HepG2 (cell line): ENCODE results near the gene CPPED1. TPM values are rescaled to one million over a fixed set of nuclear protein-coding genes. Genes with fewer than 3 reads are reported as not detected.

ENCODE experiments used
- ATAC-seq: fragments of 200-7000 bp; cut with Tn5 transposase; 3 replicates; pipeline ENCODE4 v1.9.1; 2020; ENCODE audit warnings: mild to moderate bottlenecking, moderate library complexity
- BruUV-seq: library from RNA; stranded (reverse); fragments of 400-500 nt; replicated peaks from 2 replicates; lab custom pipeline; 2021; lab: Mats Ljungman, UMichigan
- CTCF ChIA-PET: fragments of 300-600 bp; formaldehyde crosslinking; extraction: SDS; loops from one replicate; lab custom pipeline; 2021; ENCODE audit warnings: low total read pairs, inconsistent platforms, low intra/inter-chr PET ratio; lab: Yijun Ruan, JAX
- POLR2A ChIA-PET: fragments of 350-600 bp; sonication (Branson Sonifier 250); formaldehyde crosslinking; loops from one replicate; lab custom pipeline; 2020; ENCODE audit warnings: antibody characterized with exemption, inconsistent platforms; lab: Yijun Ruan, JAX
- DNase-seq: peaks from one replicate; pipeline ENCODE4 v3.0.0-alpha.2; 2015; ENCODE audit warnings: low spot score
- FAIRE-seq: peaks from 3 replicates; lab custom pipeline; 2011; peaks lifted over from hg19 to GRCh38; lab: Jason Lieb, UNC
- H2AFZ ChIP-seq: one replicate; pipeline ENCODE4 v1.6.1; 2011; ENCODE audit warnings: low read length, inconsistent platforms
- H3K27ac ChIP-seq: fragments of 300-600 bp; 3 replicates; pipeline ENCODE4 v1.8.0; 2011; ENCODE audit warnings: mixed run types, mild to moderate bottlenecking, mixed read lengths, low read length, inconsistent platforms; ENCODE audit not compliant: insufficient read depth; ENCODE audit errors: extremely low read length
- H3K27me3 ChIP-seq, 2 experiments: fragments of 200-600 bp in 1 of 2; 2 replicates in 1 of 2; 3 replicates in 1 of 2; pipeline versions ENCODE4 v1.6.0 to v1.8.0; 2011; ENCODE audit warnings: low read length in 2 of 2, mild to moderate bottlenecking in 2 of 2, moderate library complexity in 2 of 2, inconsistent platforms in 1 of 2; ENCODE audit not compliant: insufficient read depth in 2 of 2, control insufficient read depth in 1 of 2
- H3K36me3 ChIP-seq, 2 experiments: fragments of 200-600 bp in 1 of 2; replicated peaks in 1 of 2; 2 replicates in 1 of 2; 3 replicates in 1 of 2; pipeline versions ENCODE4 v1.5.1 to v1.8.0; 2011; ENCODE audit warnings: low read length in 2 of 2, inconsistent platforms in 1 of 2; ENCODE audit not compliant: insufficient read depth in 2 of 2, control insufficient read depth in 1 of 2
- H3K4me1 ChIP-seq: 2 replicates; pipeline ENCODE4 v1.5.1; 2012; ENCODE audit warnings: low read length, inconsistent platforms; ENCODE audit not compliant: insufficient read depth
- H3K4me2 ChIP-seq: 2 replicates; pipeline ENCODE4 v1.6.0; 2011; ENCODE audit warnings: low read depth, low read length, inconsistent platforms
- H3K4me3 ChIP-seq, 3 experiments: fragments of 200-600 bp in 1 of 3; sonication (generic), shearing (Covaris generic) in 1 of 3; replicated peaks in 1 of 3; 2 replicates each; pipeline ENCODE4 v1.5.1; 2011 to 2016; ENCODE audit warnings: low read length in 3 of 3, inconsistent platforms in 2 of 3, low read depth in 2 of 3, mild to moderate bottlenecking in 2 of 3, control low read depth in 1 of 3, mixed read lengths in 1 of 3; ENCODE audit not compliant: insufficient read depth in 1 of 3
- H3K79me2 ChIP-seq: one replicate; pipeline ENCODE4 v1.6.1; 2011; ENCODE audit warnings: low read length, inconsistent platforms; ENCODE audit not compliant: insufficient read depth
- H3K9ac ChIP-seq: 2 replicates; pipeline ENCODE4 v1.6.0; 2011; ENCODE audit warnings: mild to moderate bottlenecking, low read depth, low read length, inconsistent platforms; ENCODE audit not compliant: insufficient read depth
- H3K9me3 ChIP-seq: 2 replicates; pipeline ENCODE4 v1.5.1; 2012; ENCODE audit warnings: mild to moderate bottlenecking, low read length
- H4K20me1 ChIP-seq: 2 replicates; pipeline ENCODE4 v1.6.0; 2011; ENCODE audit warnings: inconsistent platforms, mild to moderate bottlenecking, low read length, moderate library complexity; ENCODE audit not compliant: insufficient read depth
- GTF2F1 ChIP-seq: fragments of 150-350 bp; IDR thresholded peaks from 2 replicates; pipeline ENCODE4 v1.6.1; 2014; ENCODE audit warnings: low read length
- KAT7 ChIP-seq: IDR thresholded peaks from 2 replicates; pipeline ENCODE4 v1.6.1; 2018; ENCODE audit warnings: borderline replicate concordance, missing compliant biosample characterization
- YEATS4 ChIP-seq: sonication (generic); formaldehyde crosslinking; IDR thresholded peaks from 2 replicates; pipeline ENCODE4 v1.4.0; 2020; ENCODE audit warnings: missing genetic modification reagents, borderline replicate concordance
- ZNF619 ChIP-seq: sonication (generic); formaldehyde crosslinking; IDR thresholded peaks from 2 replicates; pipeline ENCODE4 v1.4.0; 2020; ENCODE audit warnings: mild to moderate bottlenecking, missing genetic modification reagents
- WGBS: methylation state at CpG from one replicate; pipeline ENCODE4 v1.1.6; 2017; ENCODE audit warnings: low lambda C conversion rate; 5-methylcytosine and 5-hydroxymethylcytosine counted together
- in situ Hi-C: cut with HindIII; loops from 2 replicates; pipeline ENCODE4 v1.10.0; 2017; ENCODE audit warnings: low pct_unique_long_range_greater_than_20kb; ENCODE audit not compliant: extremely low pct_ligation_motif_present
- intact Hi-C: fragments of 100-400 bp; cut with micrococcal nuclease; formaldehyde crosslinking; loops from one replicate; pipeline ENCODE4 v1.10.0; 2022; ENCODE audit not compliant: unreplicated experiment
- polyA plus RNA-seq, 8 experiments: library from polyadenylated mRNA; depleted of rRNA in 3 of 8; stranded (reverse) in 7 of 8; unstranded in 1 of 8; fragments of >200 nt; fragmentation: Illumina TruSeq in 4 of 8; extraction: Trizol in 4 of 8; gene quantifications; 2 replicates each; pipeline versions ENCODE4 v1.2.1 to v1.2.3, GENCODE V29; 2011 to 2016; ENCODE audit warnings: low read depth in 4 of 8, missing spikeins in 1 of 8, mixed read lengths in 1 of 8; ENCODE audit not compliant: insufficient read depth in 1 of 8
- total RNA-seq, 5 experiments: library from RNA; depleted of rRNA; stranded (reverse); fragments of >200 nt; fragmentation: Illumina TruSeq; extraction: Trizol; gene quantifications; 2 replicates each; pipeline ENCODE4 v1.2.3, GENCODE V29; 2016; ENCODE audit warnings: low read depth in 1 of 5
- TF ChIP-seq, protein P1 (sequence below): sonication (generic); formaldehyde crosslinking; IDR thresholded peaks from 2 replicates; pipeline ENCODE4 v1.4.0; 2020; ENCODE audit warnings: mild to moderate bottlenecking, missing genetic modification reagents
- TF ChIP-seq, protein P2 (sequence below): sonication (generic); formaldehyde crosslinking; IDR thresholded peaks from 2 replicates; pipeline ENCODE4 v1.5.0; 2020; ENCODE audit warnings: mild to moderate bottlenecking, missing genetic modification reagents
- TF ChIP-seq, protein P3 (sequence below): sonication (generic); formaldehyde crosslinking; IDR thresholded peaks from 2 replicates; pipeline ENCODE4 v1.5.0; 2020; ENCODE audit warnings: missing genetic modification reagents
- TF ChIP-seq, protein P4 (sequence below): sonication (generic); formaldehyde crosslinking; IDR thresholded peaks from 2 replicates; pipeline ENCODE4 v1.4.0; 2020; ENCODE audit warnings: missing genetic modification reagents

CPPED1 gene
- total and polyA plus RNA-seq, 2 of the 13 experiments (the other 11 are each of a cell fraction or from before 2014, with no cell fraction given), result 66.6 to 71.3 TPM

DNA sequence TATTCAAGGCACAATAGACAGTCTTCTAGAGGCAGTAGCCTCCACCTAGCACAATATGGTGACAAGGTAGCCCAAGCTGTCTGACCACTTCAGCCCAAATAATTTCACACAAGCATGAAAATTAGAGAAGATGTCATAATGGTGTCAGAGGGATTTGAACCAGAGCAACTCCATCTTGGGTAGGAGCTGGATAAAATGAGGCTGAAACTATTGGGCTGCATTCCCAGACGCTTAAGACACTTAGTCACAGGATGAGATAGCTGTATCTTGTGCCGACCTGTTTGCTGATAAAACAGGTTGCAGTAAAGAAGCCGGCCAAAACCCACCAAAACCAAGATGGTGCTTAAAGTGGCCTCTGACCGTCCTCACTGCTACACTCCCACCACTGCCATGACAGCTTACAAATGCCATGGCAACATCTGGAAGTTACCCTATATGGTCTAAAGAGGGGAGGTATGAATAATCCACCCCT is 192.6 kb downstream of the CPPED1 start:
- Histone ChIP-seq H4K20me1 (no peaks in the 10 kb centered on the region), H3K36me3 (no peaks in the 10 kb centered on the region), H3K27me3 (no peaks in the 10 kb centered on the region), H3K27ac (peak overlapping the region; percentile 97), H2AFZ (no peak overlapping the region), H3K9me3 (no peaks in the 10 kb centered on the region), H3K79me2 (no peaks in the 10 kb centered on the region), H3K4me2 (no peak overlapping the region), H3K9ac (no peak overlapping the region), H3K4me3 (no peak overlapping the region), H3K4me1 (peaks cover 69% of the 10 kb centered on the region)
- BruUV-seq, result no TSS peak
- in situ Hi-C loops, result no loop called here
- ChIA-PET CTCF (no interaction called here), POLR2A (interaction anchor here (1.2 to 1.6 kb wide), 3 partner anchors 10 to 33 kb away, joined by 3 to 10 read pairs (median 3); no protein-coding TSS in a partner anchor)
- intact Hi-C loops, result no loop called here
- 95% methylated on average over 4 of the region's 4 CpGs for WGBS
- no peak for ATAC-seq
- no peak for FAIRE-seq
- no peak for DNase-seq
- no peak for TF ChIP-seq YEATS4 (CRISPR knock-in tag)
- TF ChIP-seq GTF2F1, result no peak
- TF ChIP-seq, protein P1, sequence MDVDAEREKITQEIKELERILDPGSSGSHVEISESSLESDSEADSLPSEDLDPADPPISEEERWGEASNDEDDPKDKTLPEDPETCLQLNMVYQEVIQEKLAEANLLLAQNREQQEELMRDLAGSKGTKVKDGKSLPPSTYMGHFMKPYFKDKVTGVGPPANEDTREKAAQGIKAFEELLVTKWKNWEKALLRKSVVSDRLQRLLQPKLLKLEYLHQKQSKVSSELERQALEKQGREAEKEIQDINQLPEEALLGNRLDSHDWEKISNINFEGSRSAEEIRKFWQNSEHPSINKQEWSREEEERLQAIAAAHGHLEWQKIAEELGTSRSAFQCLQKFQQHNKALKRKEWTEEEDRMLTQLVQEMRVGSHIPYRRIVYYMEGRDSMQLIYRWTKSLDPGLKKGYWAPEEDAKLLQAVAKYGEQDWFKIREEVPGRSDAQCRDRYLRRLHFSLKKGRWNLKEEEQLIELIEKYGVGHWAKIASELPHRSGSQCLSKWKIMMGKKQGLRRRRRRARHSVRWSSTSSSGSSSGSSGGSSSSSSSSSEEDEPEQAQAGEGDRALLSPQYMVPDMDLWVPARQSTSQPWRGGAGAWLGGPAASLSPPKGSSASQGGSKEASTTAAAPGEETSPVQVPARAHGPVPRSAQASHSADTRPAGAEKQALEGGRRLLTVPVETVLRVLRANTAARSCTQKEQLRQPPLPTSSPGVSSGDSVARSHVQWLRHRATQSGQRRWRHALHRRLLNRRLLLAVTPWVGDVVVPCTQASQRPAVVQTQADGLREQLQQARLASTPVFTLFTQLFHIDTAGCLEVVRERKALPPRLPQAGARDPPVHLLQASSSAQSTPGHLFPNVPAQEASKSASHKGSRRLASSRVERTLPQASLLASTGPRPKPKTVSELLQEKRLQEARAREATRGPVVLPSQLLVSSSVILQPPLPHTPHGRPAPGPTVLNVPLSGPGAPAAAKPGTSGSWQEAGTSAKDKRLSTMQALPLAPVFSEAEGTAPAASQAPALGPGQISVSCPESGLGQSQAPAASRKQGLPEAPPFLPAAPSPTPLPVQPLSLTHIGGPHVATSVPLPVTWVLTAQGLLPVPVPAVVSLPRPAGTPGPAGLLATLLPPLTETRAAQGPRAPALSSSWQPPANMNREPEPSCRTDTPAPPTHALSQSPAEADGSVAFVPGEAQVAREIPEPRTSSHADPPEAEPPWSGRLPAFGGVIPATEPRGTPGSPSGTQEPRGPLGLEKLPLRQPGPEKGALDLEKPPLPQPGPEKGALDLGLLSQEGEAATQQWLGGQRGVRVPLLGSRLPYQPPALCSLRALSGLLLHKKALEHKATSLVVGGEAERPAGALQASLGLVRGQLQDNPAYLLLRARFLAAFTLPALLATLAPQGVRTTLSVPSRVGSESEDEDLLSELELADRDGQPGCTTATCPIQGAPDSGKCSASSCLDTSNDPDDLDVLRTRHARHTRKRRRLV (CRISPR knock-in tag), result no peak
- TF ChIP-seq, protein P2, sequence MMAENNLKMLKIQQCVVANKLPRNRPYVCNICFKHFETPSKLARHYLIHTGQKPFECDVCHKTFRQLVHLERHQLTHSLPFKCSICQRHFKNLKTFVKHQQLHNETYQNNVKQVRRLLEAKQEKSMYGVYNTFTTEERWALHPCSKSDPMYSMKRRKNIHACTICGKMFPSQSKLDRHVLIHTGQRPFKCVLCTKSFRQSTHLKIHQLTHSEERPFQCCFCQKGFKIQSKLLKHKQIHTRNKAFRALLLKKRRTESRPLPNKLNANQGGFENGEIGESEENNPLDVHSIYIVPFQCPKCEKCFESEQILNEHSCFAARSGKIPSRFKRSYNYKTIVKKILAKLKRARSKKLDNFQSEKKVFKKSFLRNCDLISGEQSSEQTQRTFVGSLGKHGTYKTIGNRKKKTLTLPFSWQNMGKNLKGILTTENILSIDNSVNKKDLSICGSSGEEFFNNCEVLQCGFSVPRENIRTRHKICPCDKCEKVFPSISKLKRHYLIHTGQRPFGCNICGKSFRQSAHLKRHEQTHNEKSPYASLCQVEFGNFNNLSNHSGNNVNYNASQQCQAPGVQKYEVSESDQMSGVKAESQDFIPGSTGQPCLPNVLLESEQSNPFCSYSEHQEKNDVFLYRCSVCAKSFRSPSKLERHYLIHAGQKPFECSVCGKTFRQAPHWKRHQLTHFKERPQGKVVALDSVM (CRISPR knock-in tag), result 0 out of 2 replicates have a peak, but pooled peaks have one; percentile 15
- TF ChIP-seq KAT7, result no peak
- no peak for TF ChIP-seq ZNF619 (CRISPR knock-in tag)
- TF ChIP-seq, protein P3, sequence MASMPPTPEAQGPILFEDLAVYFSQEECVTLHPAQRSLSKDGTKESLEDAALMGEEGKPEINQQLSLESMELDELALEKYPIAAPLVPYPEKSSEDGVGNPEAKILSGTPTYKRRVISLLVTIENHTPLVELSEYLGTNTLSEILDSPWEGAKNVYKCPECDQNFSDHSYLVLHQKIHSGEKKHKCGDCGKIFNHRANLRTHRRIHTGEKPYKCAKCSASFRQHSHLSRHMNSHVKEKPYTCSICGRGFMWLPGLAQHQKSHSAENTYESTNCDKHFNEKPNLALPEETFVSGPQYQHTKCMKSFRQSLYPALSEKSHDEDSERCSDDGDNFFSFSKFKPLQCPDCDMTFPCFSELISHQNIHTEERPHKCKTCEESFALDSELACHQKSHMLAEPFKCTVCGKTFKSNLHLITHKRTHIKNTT (CRISPR knock-in tag), result no peak
- TF ChIP-seq, protein P4, sequence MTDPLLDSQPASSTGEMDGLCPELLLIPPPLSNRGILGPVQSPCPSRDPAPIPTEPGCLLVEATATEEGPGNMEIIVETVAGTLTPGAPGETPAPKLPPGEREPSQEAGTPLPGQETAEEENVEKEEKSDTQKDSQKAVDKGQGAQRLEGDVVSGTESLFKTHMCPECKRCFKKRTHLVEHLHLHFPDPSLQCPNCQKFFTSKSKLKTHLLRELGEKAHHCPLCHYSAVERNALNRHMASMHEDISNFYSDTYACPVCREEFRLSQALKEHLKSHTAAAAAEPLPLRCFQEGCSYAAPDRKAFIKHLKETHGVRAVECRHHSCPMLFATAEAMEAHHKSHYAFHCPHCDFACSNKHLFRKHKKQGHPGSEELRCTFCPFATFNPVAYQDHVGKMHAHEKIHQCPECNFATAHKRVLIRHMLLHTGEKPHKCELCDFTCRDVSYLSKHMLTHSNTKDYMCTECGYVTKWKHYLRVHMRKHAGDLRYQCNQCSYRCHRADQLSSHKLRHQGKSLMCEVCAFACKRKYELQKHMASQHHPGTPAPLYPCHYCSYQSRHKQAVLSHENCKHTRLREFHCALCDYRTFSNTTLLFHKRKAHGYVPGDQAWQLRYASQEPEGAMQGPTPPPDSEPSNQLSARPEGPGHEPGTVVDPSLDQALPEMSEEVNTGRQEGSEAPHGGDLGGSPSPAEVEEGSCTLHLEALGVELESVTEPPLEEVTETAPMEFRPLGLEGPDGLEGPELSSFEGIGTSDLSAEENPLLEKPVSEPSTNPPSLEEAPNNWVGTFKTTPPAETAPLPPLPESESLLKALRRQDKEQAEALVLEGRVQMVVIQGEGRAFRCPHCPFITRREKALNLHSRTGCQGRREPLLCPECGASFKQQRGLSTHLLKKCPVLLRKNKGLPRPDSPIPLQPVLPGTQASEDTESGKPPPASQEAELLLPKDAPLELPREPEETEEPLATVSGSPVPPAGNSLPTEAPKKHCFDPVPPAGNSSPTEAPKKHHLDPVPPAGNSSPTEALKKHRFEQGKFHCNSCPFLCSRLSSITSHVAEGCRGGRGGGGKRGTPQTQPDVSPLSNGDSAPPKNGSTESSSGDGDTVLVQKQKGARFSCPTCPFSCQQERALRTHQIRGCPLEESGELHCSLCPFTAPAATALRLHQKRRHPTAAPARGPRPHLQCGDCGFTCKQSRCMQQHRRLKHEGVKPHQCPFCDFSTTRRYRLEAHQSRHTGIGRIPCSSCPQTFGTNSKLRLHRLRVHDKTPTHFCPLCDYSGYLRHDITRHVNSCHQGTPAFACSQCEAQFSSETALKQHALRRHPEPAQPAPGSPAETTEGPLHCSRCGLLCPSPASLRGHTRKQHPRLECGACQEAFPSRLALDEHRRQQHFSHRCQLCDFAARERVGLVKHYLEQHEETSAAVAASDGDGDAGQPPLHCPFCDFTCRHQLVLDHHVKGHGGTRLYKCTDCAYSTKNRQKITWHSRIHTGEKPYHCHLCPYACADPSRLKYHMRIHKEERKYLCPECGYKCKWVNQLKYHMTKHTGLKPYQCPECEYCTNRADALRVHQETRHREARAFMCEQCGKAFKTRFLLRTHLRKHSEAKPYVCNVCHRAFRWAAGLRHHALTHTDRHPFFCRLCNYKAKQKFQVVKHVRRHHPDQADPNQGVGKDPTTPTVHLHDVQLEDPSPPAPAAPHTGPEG (CRISPR knock-in tag), result 0 out of 2 replicates have a peak, but pooled peaks have one; percentile 37
